ENCODE measurements around the gene CBFA2T3.

Gene CBFA2T3

DNA sequence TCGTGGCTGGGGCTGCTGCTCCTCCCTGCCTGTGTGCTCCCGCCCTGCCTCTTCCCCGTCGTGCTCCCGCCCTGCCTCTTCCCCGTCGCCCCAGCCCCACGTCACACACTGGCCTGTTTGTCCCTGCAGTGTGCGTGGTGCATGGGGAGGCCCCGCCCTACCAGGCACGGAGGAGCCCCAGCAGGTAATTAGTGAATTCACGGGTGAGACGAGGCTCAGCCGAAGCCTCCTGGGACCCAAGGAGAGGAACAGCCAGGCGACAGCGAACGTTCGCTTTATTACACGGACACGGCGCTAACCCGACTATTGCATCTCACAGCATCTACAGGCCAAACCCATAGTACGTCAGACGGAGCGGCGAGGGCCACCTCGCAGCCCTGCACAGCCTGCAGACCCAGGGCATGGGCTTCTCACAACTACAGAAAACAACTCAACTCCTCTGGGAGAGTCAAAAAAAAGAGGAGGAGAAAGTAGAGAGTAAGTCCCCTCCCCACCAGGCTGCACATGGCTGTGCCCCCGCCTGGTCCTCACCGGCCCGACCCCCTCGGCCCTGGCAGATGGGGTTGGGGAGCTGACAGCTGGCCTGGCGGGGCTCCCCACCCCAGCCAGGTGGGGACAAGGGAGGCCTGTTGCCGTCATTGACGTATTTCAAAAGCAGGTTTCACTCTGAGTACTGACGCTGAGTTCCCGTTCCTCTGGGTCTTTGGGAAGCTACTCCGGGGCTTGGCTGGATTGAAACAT is 106.2 kb downstream of the CBFA2T3 start:
- no peak for DNase-seq

GRCh38 chr16:88869673-88869980 is 107.4 kb downstream of the CBFA2T3 start:
- DNase-seq = no peak

GRCh38 chr16:88868974-88869672 is 107.9 kb downstream of the CBFA2T3 start:
- no peak for DNase-seq

DNA sequence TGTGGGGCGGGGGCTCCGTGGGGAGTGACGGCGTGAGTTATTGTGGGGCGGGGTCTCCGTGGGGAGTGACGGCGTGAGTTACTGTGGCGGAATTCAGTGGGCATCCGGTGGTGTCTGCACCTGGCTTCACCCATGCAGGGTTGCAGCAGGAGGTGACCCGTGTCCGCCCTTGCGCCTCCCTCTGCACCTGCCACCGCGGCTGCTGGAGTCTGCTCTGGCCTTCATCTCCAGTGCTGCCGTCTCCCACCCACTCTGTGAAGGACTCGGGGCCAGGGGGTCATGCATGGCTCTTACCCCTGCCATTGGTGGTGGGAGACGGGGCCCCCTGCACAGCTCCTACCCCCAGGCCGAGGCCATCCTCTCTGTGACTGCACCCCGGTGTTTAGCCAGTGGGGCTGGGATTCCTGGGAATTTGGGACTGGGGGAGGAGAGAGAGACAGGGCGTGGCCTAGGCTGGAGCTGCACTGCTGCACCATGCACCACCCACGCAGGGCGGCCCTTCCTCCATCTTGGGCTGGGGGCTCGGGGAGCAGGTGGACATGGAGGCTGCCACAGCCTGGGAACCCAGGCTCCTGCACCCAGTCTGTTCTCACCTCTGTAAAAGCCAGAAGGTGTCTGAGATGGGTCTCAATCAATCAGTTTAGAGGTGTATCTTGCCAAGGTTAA is 109.3 kb downstream of the CBFA2T3 start:
- DNase-seq = no peak

GRCh38 chr16:88866151-88866920 is 110.7 kb downstream of the CBFA2T3 start, which contains the start of gene PABPN1L:
TSS of gene PABPN1L (minus strand) at chr16:88866660. CDS start at chr16:88866606, 54 bp downstream.
- no peak for DNase-seq

DNA sequence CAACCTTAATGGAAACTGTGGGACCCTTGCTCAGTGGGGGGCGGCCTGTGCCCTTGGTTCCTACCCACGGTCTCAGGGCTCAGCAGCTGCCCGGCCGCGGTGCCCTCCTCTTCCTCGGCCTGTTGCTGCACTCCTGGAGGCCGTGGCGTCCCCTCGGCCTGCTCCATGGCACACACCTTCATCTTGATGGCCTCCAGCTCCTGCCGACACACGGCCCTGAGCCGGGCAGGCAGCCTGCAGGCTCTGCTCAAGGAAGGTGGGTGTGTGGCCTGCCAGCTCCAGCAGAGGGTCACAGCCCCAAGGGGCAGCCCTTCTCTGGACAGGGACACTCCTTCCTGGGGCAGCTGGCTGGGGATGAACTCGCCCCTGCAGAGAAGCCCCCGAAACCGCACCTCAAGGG is 111.3 kb downstream of the CBFA2T3 start:
- no peak for DNase-seq

DNA sequence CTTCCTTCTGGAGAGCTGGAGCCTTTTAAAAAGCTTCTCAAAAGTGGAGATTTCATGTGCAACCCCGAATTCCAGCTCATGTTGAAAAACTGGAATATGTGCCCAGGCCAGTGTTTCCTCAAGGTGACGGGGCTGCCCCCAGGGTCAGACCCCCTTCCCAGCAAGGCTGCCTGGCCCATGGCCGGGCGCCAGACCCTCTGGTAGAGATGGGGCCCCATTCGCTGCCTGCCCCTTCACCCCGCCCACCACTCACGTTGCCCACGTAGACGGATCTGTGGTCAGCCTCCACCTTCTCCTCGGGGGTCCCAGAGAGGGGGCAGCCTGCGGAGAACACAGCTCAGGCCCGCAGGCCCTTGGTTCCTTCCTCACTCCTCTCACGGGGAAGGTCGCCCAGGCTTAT is 111.7 kb downstream of the CBFA2T3 start:
- no peak for DNase-seq

GRCh38 chr16:88864521-88864920 is 112.5 kb downstream of the CBFA2T3 start:
- DNase-seq = no peak

GRCh38 chr16:88864099-88864498 is 112.9 kb downstream of the CBFA2T3 start:
- DNase-seq = no peak

DNA sequence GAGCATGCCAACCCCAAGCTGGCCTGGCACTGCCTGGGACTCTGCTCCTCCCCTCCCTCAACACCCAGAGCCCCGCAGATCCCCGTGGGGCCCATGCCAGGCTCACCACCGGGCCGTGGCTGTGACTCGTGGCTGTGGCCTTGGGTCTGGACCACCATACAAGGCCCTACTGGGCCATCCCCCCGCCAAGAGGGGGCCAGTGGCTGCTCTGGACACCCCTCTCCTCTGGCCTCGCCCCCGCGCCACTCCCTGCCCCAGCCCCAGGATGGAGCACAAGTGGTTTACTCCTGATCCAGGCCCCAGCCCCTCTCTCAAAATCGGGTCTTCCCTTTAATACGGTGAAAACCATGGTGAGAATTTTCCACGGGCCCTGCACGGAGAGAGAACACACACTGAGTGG is 113.6 kb downstream of the CBFA2T3 start:
- DNase-seq = no peak

- no peak for DNase-seq
These were observed 114.0 kb downstream of the CBFA2T3 start for GRCh38 chr16:88862968-88863367.

DNA sequence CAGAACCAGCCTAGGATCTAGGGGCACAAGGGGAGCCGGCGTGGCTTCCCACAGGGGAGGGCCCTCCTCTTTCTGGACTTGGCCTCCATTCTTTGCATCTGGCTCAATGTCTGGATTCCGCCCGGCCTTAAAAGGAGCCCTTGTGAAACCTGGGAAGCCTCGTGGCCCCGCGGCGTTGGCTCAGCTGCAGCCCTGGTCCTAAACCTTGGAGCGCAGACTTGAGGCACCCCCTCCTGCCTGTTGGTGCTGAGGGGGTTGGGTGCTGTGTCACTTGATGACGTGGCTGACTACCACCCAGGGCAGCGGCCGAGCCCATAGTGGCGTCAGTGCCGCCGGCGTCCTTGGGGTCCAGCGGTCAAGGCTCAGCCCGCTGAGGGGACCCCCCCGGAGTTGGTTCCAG is 115.6 kb downstream of the CBFA2T3 start:
- DNase-seq = no peak

DNA sequence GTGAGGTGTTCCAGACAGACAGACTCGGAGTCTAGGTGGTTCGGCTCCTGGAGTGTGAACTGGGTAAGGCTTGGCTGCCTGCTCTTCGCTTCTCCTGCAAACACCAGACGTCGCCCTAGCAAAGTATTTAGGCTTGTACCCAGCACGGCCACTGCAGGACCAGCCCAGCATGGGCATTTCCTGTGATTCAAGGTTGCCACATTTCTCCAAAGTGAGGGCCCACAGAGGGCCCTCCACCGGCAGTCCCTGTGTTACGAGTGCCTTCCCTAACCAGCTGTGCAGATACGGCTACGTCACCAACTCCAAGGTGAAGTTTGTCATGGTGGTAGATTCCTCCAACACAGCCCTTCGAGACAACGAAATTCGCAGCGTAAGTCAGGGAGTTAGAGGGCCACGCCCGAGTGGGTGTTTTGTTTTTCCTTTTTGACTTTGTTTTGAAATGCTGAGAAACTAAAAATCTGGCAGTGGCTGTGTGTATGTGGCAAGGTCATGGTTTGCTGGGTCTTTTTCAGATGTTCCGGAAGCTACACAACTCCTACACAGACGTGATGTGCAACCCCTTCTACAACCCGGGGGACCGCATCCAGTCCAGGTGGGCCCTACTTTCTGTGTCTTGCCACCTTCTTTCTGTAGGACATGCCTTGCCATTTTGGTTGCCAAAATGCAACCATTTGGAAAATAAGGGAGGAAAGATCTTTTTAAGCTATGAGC is 117.5 kb downstream of the CBFA2T3 start:
- DNase-seq = no peak

- DNase-seq = peak; percentile 69
These were observed 119.2 kb downstream of the CBFA2T3 start for GRCh38 chr16:88857728-88858339.

DNA sequence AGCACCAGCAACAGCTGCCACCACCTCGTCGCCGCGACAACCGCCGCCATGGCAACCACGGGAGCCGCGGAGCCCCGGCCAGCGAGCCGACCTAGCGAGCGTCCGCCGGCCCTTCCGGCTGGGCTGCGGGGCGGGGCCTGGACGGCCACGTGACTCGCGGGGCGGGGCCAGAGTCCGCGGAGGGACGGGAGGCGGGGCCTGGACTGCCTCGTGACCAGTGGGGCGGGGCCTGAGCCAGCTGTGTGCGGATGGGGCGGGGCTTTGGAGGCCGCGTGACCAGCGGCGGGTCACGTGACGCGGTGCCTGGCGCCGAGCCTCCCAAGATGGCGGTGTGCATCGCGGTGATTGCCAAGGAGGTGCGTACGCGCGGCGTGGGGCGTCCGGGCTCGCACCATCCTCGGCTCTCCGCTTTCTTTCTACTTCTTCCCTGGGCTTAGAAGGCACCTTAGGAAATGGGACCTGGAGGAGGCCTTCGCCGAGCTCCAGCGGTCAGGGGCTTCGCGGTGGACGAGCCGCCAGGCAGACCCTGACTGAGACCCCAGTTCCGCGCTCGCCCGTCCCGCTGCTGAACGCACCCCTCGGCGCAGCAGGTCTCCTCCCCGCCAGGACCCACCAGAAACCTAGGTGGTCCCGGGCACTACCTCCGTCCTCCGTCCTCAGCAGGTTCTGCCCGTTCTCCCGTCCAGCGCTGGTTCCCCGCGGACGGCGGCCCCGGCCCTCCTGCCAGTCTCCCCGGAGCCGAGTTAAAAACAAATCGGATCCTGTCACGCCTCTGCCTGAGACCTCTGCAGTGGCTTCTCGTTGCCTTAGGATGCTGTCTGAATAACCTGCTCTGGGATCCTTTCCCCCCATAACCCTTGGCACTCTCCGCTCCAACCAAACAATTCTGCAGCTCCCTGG is 119.9 kb downstream of the CBFA2T3 start, which contains the start of the genes GALNS and TRAPPC2L:
TSS of gene GALNS (minus strand) at position 120 of the 900 bp plus-strand sequence. CDS start at position 50, 70 bp downstream.
TSS of gene TRAPPC2L (plus strand) at position 300 of the 900 bp plus-strand sequence. CDS start at position 324, 24 bp downstream.
- DNase-seq = peak; percentile 78

DNA sequence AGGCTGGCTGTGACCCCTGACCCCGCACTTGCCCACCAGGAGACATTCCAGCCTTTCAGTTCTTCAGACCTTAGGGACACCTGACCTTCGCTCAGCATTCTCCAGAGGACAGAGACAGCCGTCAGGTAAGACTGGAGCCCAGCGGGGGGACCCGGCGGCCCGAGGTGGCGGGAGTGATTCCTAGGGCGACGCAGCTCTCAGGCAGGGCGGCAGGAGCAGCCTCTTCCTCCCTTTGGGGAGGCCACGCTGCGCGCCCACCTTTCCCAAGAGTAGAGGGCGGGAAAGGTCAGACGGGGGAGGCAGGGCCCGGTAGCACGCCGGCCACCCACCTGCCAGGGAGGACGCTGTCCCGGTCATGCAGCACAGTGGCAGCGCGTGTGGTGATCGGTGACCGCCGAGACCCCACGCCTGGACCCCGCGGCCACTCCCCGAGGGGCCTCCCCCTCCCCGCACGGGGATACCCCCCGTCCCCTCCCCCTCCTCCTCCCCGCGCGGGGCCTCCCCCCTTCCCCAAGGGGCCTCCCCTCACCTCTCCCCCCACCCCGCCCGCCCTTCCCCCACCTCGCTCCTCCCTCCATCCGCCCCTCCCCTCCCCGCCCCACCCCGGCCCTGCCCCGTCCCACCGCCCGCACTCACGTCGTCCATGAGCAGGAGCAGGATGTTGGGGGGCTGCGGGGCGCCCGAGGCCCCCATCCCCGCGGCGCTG is 120.7 kb downstream of the CBFA2T3 start:
- DNase-seq = no peak

GRCh38 chr16:88855736-88856121 is 121.3 kb downstream of the CBFA2T3 start:
- no peak for DNase-seq

GRCh38 chr16:88855176-88855575 is 121.8 kb downstream of the CBFA2T3 start:
- DNase-seq = no peak

DNA sequence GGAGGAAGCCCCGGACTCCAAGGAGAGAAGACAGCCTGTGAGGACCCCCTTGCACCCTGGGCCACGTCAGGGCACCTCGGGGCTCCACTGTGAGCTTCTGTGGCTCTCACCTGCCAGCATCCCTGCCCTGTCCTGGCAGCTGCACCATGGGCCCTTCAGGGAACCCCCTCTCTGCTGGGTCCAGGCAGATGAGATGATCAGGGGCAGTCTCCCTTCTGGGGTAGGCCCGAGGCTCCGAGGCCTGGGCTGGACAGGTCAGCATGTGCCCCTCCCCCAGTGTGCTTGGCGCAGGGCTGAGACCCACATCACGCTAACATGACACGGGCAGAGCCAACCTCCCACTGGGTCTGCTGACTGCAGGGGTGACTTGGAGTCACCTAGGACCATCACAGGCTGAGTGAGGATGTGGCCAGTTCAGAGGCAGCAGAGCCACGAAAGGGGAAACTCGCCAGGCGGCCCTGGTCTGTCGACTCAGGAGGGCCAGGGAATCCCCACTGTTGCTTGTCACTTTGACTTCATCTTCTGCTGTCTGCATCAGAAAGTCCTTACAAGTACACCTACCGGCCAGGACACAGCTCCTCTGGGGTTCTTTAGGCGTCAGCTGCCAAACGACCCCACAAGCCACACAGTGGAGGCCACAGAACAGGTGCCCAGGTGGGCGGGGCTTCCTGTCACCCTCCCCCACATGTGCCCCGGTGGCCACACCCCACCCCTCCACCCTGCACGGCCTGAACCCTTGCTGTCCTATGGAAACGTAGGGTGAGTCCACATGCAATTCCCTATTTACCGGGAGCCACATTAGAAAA is 122.5 kb downstream of the CBFA2T3 start:
- DNase-seq = no peak
